ENCODE data around the gene SACS.

The SACS gene, protein sequence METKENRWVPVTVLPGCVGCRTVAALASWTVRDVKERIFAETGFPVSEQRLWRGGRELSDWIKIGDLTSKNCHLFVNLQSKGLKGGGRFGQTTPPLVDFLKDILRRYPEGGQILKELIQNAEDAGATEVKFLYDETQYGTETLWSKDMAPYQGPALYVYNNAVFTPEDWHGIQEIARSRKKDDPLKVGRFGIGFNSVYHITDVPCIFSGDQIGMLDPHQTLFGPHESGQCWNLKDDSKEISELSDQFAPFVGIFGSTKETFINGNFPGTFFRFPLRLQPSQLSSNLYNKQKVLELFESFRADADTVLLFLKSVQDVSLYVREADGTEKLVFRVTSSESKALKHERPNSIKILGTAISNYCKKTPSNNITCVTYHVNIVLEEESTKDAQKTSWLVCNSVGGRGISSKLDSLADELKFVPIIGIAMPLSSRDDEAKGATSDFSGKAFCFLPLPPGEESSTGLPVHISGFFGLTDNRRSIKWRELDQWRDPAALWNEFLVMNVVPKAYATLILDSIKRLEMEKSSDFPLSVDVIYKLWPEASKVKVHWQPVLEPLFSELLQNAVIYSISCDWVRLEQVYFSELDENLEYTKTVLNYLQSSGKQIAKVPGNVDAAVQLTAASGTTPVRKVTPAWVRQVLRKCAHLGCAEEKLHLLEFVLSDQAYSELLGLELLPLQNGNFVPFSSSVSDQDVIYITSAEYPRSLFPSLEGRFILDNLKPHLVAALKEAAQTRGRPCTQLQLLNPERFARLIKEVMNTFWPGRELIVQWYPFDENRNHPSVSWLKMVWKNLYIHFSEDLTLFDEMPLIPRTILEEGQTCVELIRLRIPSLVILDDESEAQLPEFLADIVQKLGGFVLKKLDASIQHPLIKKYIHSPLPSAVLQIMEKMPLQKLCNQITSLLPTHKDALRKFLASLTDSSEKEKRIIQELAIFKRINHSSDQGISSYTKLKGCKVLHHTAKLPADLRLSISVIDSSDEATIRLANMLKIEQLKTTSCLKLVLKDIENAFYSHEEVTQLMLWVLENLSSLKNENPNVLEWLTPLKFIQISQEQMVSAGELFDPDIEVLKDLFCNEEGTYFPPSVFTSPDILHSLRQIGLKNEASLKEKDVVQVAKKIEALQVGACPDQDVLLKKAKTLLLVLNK (N-terminal part only)

DNA sequence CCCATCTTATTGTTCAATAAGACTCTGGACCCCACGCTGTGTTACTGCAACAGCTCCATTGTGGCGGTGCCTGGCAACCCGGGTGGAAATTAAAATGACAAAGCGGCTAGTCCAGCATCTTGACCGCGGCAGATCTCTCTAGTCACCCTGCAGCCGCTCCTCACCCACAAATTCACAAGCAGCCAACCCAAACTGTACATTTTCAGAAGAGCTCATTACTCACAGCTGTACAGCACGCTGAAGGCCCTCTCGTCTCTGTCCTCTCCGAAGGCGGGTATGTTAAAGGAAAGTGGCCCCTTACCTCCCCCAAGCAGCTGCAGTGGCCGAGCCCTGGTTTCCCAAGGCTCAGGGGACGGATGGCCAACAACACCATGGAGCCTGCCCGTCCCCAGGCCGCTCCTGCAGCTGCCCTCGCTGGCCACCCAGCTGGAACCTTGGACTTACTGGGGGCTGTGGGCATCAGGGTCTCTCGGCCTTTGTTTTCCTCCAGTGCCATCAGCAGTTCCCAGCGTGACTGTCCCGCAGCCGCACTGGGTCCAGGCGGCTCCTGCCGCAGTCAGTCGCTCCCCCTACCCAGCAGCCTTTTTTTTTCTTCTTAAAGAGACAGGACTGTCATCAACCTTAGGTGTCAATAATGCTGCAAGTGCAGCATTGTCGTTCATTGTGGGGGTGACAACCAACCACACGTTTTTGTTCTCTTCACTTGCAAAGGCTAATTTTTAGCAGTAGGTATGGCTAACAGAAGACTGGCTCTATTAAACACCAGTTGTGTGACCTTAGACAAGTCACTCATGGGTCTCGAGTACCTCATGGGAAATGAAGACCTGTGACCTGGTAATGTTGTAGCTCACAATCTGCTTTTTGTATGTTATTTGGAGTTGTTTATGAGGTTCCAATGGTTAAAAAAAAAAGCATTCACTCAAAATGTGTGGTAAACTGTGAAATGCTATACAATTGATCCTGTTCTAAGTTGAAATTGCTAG lies at the start of gene SACS:
TSS of gene SACS (minus strand) at position 532 of the 983 bp plus-strand sequence. CDS start 22,463 bp downstream, outside the sequence.
- no peak for DNase-seq

DNA sequence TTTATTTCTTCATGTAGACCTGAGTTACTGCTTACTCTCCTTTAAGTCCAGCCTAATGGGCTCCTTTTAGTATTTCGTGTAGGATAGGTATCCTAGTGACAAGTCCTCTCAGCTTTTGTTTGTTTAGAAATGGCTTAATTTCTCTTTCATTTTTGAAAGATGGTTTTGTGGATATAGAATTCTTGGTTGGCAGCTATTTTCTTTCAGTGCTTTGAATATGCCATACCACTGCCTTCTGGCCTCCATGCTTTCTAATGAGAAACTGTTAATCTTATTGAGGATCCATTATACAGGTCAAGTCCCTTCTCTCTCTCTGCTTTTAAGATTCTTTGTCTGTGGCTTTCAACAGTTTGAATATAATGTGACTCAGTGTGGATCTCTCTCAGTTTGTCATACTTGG lies 46.8 kb upstream of the SACS start:
- no peak for DNase-seq

DNA sequence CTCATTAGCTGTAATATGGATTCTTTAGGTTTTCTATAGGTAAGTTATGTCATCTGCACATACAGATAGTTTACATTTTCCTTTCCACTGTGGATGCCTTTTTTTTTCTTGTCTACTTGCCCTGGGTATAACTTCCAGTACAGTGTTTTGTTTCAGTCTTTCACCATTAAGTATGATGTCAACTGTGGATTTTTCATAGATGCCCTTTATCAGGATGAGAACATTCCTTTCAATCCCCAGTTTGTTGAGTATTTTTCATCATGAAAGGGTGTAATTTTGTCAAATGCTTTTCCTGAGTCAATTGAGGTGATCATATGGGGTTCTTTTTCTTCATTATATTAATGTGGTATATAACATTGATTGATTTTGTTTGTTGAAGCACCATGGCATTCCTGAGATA lies 43.6 kb upstream of the SACS start:
- DNase-seq: no peak

DNA sequence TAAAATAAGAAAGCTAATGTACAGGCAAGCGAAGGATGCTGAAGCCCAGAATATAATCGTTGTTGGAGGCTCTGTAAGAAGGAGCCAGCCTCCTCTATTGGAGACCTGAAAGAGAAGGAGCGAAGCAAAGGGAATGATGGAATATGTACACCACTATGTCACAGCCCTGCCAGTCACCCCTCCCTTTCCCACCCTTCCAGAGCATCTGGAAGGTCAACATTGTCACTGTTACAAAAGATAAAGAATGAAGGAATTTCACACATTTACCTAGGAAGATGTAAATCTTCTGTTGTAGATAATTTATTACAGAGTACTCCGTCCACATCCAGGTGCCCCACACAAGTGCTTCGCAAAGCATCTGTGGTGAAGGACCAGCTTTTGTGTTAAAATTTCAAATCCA lies 39.7 kb upstream of the SACS start:
- DNase-seq: no peak

DNA sequence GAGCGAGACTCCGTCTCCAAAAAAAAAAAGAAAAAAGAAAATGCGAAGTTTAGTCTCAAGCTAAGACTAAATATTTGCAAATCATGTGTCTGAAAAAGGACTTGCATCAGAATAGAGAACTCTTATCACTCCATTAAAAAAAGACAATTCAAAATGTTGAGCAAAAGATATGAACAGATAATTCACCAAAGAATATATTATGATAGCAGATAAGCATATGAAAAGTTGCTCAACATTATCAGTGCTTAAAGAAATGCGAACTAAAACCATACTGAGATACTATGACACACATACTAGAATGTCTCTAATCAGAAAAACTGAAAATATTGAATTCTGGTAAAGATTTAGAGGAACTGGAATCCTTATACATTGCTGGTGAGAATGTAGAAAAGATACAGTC lies 38.7 kb upstream of the SACS start:
- DNase-seq: no peak

DNA sequence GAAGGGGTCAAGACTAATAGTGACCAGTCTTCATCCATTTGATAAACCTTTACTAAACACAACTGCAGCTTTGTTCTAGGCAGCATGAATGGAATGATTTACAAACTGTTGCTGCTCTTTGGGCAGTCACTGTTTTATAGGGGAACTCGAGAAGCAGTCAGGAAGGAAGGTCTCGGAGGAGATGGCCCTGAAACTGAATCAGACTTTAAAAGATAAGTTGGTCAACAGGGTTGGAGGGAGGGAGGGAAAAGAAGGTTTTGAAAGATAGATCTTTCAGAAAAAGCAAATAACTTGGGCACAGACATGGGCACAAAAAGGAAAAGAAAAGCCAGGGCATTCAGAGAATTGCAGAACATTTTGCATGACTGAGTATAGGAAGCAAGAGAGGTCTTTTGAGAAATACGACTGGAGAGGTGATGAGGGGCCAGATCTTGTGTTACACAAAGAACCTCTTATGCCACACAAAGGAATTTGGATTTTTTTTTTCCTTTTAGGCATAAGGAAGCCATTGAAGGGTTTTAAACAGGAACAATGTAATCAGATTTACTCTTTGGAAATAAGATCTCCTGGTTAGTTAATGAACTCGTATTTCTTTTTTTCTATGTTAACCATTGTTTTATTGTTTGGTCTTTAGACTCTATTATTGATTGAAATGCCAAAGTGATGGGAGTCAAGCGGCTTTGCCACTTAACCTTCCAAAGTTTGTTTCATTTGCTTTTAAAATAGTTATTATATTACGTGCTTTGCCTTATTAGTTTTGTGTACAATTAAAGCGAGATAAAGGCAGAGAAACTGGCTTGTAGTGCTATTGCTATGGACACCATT lies 37.5 kb upstream of the SACS start:
- no peak for DNase-seq

DNA sequence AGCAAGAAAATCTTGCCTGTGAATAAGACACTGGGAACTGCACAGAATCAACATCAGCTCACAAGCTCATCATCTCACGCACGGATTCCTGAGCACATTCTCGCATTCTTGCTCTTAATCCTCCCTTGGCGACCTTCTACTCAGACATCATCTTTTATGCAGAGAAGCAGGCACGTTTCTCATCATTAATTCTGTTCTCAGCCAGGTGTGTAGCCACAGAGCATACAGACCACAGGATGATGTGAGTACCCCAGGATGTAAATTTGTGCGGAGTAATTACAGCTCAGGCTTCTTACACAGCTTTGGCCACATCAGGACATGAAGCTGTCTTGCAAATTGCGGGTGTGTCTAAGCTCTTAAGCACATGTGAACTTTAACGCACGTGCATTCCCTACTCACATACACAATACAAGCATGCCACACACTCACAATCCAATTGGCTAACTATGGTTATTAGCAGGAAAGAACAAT lies 36.5 kb upstream of the SACS start:
- no peak for DNase-seq

DNA sequence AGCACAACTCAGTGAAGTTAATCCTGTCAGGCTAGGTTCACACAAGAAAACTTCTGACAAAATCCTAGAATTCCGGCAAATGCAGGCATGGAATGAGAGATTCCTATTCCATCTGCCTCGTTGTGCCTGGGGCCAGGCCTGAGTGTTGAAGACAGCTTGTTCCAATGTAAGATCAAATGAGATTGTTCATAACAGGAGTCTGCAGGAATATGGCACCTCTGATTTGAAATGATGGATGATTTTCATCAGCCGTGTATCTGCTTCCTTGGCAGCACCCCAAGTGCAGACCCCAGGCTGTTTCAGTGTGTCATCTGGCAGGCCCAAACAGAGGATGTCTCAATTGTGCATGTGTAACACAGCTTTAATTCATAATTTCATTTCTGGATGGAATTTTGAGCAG lies 35.3 kb upstream of the SACS start:
- no peak for DNase-seq

DNA sequence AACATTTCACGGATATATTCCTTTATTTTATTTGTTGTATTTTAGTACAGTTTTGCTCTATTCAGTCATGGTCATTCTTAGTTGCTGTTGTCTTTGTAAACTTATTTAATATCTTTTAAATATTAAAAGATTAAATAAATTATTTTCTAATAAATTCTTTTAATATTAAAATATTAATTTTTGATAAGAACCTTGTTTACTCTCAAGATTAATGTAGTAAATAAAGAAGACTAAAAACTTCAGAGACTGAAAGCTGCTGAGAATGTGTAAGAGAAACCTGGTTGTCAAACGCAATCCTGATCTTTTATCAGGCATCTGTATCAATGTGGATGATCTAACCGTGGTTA lies 34.4 kb upstream of the SACS start:
- DNase-seq: no peak

DNA sequence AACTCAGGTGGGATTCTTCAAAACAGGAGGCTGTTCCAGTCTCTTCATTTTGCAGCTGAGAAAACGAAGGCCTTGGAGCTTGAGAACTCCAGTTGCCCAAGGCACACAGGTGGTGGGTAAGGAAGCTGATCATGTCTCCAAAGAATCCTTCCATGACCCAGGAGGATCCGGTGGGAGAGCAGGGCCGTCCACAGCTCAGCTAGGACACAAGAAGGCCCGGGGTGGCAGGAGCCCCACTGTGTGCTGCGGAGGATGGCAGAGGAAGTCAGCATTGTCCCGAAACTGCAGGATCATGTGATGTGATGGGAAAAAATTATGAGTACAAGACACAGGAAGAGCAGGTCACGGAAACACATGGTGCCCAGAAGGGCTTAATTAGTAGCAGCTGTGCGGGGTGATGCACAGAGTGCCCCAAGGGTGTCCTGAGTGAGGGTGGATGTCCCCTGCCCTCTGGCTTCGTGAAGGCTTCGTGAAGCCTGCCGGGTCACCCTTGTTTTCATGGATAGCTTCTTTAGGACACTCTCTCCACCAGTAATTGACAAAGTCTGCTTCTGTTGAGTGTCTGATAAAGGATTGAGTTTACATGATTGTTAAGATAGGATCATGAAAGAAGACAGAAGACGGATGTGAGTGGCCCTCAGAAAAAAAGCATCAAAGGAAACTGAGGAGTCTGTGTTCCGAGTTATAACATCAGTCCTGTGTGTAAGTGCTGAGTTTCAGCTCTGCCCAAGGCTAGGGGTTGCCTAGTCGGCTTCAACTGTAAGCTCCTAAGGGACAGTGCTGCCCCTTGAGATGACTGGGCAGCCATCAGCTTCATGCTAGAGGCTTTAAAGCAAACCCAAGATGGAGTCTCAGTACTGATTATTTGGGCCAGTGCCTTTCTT lies 33.8 kb upstream of the SACS start:
- DNase-seq: no peak

DNA sequence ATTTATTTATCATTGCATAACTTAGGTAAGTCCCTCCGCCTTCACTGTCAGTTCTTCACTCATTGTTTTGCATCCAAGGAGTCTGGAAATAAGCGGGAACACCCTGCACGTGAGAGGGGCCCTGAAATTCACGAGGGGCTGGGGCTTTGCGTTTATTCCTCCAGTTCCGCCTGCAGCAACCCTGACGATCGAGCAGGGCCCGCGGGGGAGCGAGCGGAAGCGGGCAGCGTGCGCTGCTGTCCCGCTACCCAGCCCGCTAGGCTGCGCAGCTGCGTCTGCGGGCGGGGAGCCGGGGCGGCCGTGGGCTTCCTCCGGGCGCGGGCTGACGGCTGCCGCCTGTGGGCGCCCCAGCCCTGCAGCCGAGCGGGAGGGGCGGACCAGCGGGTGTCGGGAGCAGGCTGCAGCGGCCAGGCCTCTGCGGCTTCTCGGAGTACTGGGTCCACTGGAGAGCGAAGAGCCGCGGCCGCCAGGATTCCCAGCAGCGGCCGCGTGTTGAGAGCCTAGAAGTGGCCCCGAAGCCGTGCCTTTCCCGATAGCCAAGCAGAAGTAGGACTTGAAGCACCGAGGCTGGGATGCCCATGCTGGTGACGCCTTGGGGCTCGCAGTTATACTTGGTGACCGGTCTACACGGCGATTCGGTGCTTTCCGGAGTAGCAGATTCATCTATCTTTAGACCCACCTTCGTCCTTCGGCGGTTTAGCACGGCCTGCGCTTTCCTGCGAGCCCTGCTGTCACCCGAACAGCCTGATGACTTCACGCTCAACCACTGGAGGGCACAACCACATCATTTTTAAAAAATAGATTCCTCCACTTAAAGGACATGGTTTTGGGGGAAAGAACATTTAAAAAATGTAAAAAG lies 32.9 kb upstream of the SACS start:
- peak; percentile 4 to 69 for DNase-seq

DNA sequence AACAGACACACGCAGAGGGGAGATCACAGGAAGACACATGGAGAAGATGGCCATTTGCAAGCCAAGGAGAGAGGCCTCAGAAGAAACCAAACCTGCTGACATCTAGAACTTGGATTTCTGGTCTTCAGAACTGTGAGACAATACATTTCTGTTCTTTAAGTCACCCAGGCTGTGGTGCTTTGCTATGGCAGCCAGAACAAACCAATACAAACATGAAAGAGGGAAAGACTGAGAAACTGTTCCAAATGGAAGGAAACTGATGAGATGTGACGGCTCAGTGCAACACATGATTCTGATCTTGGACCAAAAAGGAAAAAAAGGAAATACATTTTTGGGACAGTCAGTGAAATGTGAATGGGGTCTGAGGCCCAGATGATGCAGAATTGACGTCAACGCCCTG lies 30.2 kb upstream of the SACS start:
- no peak for DNase-seq

DNA sequence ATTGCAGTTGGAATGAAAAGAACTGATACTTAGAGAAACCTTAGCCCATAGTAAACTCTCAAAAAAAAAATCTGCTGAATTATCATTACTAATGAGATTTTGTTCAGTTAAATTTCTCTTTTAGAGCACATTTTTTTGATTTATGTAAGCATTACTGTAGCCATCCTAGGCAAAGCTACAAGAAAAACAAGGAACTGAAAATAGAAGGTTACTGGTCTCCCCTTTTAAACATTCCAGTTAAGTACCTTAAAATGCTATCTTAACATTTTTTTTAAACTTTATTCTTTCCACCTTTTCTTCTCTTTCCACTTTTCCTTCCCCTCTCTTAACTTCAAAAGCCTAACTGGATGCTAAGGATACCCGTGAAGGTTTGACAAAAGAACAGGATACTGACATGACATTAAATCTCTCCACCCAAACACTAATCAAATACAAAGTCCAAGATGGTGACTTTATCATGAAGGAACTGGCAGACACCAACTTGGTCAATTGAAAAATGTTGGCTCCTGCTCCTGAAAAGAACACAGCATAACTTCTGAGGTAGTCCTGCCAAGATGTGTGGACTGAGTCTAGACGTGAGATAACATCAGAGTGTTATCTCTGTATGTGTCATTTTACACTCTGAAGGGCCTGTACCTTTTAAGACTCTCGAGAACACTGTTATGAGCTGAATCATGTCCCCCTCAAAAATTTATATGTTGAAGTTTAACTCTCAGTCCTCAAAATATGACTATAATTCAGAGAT lies 29.5 kb upstream of the SACS start:
- DNase-seq: no peak

DNA sequence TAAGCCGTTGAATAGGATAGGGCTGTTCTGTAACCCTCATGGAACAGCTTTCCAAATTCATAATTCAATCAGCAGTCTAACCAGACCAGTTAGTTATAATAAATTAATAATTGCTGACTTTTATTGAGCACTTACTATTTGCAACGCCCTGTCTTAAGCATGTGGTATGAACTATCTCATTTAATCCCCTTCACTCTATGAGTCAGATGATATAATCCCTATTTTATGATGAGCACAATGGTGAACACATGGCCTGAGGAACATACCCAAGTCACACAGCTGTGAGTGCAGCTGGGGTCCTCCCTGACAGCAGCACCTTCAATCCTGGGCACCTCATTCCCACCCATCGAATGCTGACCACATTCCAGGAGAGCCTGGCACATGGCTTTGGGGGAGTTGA lies 28.0 kb upstream of the SACS start:
- no peak for DNase-seq

DNA sequence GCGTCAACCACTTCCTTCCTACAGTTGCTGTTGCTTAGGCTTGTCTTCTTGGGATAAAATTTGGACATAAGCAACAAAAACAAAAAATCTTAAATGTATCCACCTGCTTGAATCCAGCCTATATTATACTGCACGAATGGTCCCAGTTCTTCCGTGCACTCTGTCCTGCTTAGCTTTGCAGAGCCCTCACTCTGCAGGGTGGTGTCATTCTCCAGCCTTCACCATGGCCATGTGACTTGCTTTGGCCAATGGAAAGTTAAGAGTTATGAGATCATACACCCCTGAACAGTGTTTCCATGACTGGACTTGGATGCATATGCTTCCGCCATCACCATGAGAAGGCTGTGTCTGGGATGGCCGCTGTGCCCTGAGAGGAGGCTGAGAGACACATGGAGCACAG lies 27.4 kb upstream of the SACS start:
- DNase-seq: no peak

DNA sequence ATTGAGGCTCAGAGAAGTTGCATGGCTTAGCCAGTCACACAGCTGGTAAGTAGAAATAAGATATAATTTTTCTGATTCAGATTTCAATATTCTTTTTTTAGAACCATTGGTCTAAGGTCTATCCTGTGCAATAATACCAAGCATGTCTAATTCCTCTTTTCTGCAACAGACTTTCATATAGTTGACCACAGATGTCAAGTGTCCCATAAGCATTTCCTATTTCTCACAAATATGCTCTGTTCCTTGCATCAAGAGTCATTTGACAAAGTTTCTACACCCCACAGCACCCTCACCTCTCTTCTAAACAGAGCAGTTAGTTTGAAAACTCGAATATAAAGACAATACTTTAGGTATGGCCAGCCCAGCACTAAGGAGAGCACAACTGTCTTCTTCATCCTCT lies 26.8 kb upstream of the SACS start:
- no peak for DNase-seq

DNA sequence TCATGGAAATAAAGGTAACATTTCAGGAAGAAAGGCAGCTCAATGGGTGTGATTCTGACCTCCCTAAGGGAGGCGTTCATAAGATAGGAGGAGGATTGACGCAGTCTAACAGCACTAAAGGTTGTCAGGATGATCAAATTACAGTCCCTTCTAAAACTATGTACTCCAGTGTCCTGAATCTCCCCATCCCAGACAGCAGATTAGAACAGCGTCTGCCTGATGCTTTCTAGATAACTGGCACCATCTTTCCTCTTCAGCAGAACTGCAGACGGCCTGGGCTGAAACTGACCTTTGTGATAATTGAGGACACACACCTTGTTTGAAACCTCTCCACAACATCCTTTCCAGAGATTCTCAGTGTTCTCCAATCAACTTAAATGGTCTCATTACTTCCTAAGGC lies 25.5 kb upstream of the SACS start:
- DNase-seq: no peak

DNA sequence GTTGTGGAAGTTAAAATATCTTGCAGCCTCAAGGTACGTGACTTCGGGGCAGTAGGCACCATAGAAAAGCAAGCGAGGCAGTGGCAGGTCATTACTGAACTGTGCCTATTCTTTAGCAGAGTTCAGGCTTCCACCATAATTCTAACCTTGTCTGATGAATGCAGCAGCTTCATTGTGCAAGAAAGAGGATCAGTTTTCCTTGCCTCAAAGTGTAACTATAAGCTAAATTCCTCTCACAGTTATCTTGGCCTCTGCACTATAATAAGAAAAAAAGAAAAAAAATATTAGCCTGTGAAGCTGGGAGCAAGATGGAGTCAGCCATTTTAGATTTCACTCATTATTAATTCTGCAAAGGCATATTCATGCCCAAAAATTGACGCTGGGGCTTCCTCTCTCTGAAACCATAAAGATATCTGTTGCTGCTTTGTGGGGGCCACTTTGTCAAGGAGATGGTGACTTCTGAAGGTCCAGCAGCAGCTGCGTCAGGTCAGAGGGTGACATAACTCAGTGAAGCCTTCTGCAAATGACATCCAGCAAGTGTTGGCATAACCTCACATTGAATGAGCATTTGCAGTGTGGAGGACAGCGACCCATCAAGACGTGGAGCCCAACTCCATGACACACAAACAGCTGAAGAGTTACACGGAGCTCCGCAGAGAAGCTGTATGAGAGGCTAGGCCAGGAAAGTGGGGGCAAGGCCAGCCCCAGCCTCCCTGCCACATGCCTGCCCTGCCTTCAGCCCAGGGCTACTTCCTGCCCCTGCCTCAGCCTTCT lies 23.1 kb upstream of the SACS start:
- no peak for DNase-seq

Data from SW 1271 (cell line).